Measurements from ENCODE around the gene SMOC1.

The SMOC1 gene

DNA sequence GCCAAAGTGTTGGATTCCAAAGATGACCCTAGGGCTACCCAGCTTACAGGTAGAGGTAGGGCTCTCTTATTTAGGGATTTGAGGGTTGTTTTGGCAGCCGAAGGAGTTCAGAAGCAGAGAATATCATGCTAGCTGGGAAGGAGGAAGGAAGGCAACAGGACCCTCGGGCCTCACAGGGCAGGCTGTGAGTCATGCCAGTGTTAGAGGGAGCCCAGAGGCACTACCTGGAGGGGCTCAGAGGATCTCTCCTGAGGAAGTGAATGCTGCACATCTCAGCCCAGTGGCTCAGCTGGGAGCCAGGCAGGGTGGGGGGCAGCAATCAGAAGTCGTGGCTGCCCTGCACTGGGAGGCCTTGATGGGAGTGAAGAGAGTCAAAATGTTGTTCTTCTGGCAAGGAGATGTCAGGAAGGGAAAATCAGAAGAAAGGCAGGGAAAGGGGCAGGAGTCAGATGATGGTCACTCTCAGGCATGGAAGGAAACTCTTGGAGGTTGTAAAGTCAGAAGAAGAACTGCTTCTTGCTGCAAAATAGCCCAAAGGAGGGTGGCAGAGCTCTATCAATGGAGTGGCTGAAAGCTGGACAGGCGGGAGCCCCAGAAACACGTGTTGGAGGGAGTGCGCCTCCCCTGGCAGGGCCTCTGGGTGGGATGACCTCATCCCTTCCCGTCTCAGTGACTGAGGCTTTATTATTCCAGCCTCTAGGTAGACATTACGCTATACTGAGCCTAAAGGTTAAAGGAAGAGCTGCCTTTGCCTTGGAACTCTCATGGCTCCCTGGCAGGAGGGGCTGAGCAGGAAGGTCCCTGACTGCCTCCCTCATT, 141.3 kb downstream of the SMOC1 start:
- H3K36me3 ChIP-seq (ENCODE audit: insufficient read depth, low read length), result no peaks in the 10 kb centered on the region
- no peak overlapping the region for H3K27ac ChIP-seq (ENCODE audit: low read depth, low read length)
- no peaks in the 10 kb centered on the region for H3K9me3 ChIP-seq (ENCODE audit: low read length)
- H3K4me1 ChIP-seq (ENCODE audit: insufficient read depth, low read length), result no peaks in the 10 kb centered on the region
- H3K27me3 ChIP-seq (ENCODE audit: control insufficient read depth in 1 of 2, insufficient read depth in 2 of 2, low read length in 2 of 2), result no peaks in the 10 kb centered on the region
- H3K4me3 ChIP-seq (ENCODE audit: low read depth in 1 of 2, low read length in 2 of 2), result no peak overlapping the region
- no peak overlapping the region for H3K9ac ChIP-seq (ENCODE audit: low read length)

DNA sequence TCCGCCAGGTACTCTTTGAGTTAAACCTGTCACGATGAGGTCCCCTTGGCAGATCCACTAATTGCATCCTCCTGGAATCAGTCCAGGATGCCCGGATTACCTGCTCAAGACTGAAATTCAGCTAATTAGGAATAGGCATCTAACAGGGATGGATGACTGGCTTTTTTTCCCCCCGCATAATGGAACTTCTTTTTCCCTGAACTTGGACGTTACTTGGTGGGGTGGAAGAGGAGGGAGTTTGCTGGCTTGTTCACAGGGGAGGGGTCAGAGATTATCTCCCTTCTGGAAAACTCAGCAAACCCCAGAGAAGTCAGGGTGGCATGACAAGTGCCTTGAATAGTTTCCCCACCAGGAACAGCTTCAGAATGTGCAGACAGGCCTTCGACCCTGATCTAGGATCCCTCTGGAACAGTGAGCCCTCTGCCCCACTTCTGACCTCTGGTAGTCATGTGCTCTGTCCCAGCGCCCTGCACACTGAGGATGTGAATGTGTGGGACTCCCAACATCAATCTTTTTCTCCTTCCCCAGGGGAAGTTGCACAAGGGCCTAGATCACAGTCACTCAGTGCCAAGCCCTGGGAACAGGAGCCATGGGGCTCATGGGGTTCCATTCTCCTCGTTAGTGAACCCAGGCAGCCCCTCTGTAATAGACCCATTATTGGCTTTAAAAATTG, 142.5 kb downstream of the SMOC1 start:
- Histone ChIP-seq H3K4me1 (ENCODE audit: insufficient read depth, low read length) (no peaks in the 10 kb centered on the region), H3K27ac (ENCODE audit: low read depth, low read length) (no peak overlapping the region), H3K36me3 (ENCODE audit: insufficient read depth, low read length) (no peaks in the 10 kb centered on the region), H3K27me3 (ENCODE audit: control insufficient read depth in 1 of 2, insufficient read depth in 2 of 2, low read length in 2 of 2) (no peaks in the 10 kb centered on the region), H3K9ac (ENCODE audit: low read length) (no peak overlapping the region), H3K9me3 (ENCODE audit: low read length) (no peaks in the 10 kb centered on the region), H3K4me3 (ENCODE audit: low read depth in 1 of 2, low read length in 2 of 2) (no peak overlapping the region)

DNA sequence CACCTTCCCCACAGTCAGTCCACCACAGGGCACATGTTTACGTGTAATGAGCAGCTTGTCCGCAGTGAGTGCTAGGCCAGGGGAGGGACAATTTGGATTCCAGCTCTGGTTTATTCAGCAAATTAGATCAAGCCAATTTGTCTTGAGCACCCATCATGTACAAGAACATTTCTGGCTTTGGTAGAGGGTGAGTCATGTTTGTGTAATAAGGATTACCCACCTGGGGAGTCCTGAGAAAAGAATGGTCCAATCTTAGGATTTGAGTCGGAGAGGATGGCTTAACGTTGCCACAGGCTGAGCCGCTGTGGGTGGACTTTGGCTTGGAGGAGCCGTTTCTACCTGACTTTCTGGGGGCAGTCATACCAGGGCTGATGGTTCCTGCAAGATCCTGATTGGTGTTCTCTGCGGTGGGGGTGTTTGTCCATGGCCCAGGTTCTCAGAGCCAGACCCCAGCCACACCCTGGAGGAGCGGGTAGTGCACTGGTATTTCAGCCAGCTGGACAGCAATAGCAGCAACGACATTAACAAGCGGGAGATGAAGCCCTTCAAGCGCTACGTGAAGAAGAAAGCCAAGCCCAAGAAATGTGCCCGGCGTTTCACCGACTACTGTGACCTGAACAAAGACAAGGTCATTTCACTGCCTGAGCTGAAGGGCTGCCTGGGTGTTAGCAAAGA, 143.7 kb downstream of the SMOC1 start:
- Histone ChIP-seq H3K36me3 (ENCODE audit: insufficient read depth, low read length) (no peaks in the 10 kb centered on the region), H3K9me3 (ENCODE audit: low read length) (no peaks in the 10 kb centered on the region), H3K9ac (ENCODE audit: low read length) (no peak overlapping the region), H3K27ac (ENCODE audit: low read depth, low read length) (no peak overlapping the region), H3K4me1 (ENCODE audit: insufficient read depth, low read length) (no peaks in the 10 kb centered on the region), H3K27me3 (ENCODE audit: control insufficient read depth in 1 of 2, insufficient read depth in 2 of 2, low read length in 2 of 2) (no peaks in the 10 kb centered on the region), H3K4me3 (ENCODE audit: low read depth in 1 of 2, low read length in 2 of 2) (no peak overlapping the region)

DNA sequence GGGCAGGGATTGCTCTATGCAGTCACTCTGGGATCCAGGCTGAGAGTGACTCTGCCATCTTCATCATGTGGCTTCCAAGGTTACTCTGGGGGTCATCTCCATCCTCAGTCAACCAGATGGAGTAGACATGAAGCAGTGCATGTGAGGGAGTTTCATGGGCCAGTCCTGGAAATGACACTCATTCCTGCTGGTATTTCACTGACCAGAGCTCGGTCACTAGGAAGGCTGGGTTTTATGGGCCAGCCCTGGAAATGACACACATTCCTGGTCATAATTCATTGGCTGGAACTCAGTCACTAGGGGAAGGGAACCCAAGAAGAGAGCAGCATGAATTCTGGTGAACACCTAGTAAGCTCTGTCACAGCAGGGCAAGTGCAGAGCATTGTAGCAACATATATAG, 144.7 kb downstream of the SMOC1 start:
- no peaks in the 10 kb centered on the region for H3K4me1 ChIP-seq (ENCODE audit: insufficient read depth, low read length)
- no peak overlapping the region for H3K27ac ChIP-seq (ENCODE audit: low read depth, low read length)
- H3K9me3 ChIP-seq (ENCODE audit: low read length), result no peaks in the 10 kb centered on the region
- no peak overlapping the region for H3K9ac ChIP-seq (ENCODE audit: low read length)
- H3K27me3 ChIP-seq (ENCODE audit: control insufficient read depth in 1 of 2, insufficient read depth in 2 of 2, low read length in 2 of 2), result peaks cover 0 to 8% of the 10 kb centered on the region in 2 donors
- no peak overlapping the region for H3K4me3 ChIP-seq (ENCODE audit: low read depth in 1 of 2, low read length in 2 of 2)
- H3K36me3 ChIP-seq (ENCODE audit: insufficient read depth, low read length), result no peaks in the 10 kb centered on the region

DNA sequence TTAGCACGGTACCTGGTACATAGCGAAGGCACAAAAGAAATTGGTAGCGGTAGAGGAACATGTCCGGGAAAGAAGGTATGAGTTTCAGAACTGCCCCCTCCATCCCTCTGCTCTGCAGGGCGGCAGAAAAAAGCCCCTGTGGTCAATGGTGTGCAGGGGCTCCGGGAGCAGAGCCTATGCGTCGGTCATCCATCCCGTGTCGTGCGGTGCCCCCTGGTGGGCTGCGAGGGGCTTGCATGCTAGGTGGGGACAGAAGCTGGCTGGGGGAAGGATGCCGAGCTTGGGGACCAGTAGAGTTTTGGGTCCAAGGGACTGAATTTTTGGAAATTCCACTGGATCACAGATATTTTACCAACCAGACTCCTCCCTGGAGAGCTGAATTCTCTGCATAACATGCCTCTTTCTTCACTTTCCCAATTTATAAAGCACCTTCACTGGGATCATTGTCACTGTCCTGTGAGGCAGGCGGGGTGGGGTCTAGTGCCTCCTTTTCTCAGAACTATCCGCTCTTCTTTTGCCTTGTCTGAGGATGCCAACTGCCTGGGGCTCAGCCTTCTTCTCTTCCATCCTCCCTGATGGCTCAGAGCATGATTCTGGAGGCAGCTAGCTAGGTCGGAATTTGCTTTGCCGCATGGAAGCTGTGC, 148.7 kb downstream of the SMOC1 start:
- Histone ChIP-seq H3K4me3 (ENCODE audit: low read depth in 1 of 2, low read length in 2 of 2) (no peak overlapping the region), H3K4me1 (ENCODE audit: insufficient read depth, low read length) (no peaks in the 10 kb centered on the region), H3K36me3 (ENCODE audit: insufficient read depth, low read length) (no peaks in the 10 kb centered on the region), H3K9me3 (ENCODE audit: low read length) (no peaks in the 10 kb centered on the region), H3K27ac (ENCODE audit: low read depth, low read length) (no peak overlapping the region), H3K9ac (ENCODE audit: low read length) (no peak overlapping the region), H3K27me3 (ENCODE audit: control insufficient read depth in 1 of 2, insufficient read depth in 2 of 2, low read length in 2 of 2) (peaks cover 0 to 8% of the 10 kb centered on the region in 2 donors)

DNA sequence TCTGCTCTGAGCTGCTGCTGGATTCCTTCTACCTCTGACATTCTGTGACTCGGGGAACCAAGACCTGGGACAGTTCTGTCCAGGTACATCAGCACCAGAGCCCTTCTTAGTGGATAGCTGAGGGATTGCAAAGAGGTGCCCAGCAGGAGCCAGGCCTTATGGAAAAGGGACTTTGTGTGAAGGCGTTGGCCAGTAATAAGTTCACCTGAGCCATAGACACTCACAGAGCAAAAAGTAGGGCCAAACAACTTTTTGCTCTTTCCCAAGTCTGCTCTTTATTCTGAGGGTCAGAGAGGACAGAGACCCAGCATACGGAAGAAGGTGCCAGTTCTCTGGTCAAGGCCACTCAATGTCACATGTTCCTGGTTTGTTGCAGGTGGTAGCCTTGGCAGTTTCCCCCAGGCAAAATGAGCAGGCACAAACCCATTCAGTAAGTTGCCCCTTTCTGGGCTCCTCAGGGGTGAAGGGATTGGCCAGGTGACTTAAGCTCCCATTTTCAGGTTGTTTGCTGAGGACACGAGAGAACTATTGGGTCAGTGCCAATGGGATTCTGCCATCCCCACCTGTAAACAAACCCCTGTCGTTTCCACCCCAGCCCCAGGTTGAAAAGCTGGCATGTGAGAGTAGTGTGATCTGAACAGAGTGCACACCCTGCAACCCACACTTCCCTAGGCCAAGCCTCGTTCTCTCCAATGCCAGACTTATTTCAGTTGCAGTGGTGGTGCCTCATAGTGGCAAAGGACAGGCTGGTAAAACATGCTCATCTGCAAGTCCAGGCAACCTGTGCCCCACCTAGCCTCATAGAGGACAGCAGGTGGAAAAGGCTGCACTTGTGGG, 150.3 kb downstream of the SMOC1 start:
- Histone ChIP-seq H3K9ac (ENCODE audit: low read length) (no peak overlapping the region), H3K4me3 (ENCODE audit: low read depth in 1 of 2, low read length in 2 of 2) (no peak overlapping the region), H3K4me1 (ENCODE audit: insufficient read depth, low read length) (no peaks in the 10 kb centered on the region), H3K27ac (ENCODE audit: low read depth, low read length) (no peak overlapping the region), H3K9me3 (ENCODE audit: low read length) (no peaks in the 10 kb centered on the region), H3K27me3 (ENCODE audit: control insufficient read depth in 1 of 2, insufficient read depth in 2 of 2, low read length in 2 of 2) (peaks cover 0 to 8% of the 10 kb centered on the region in 2 donors), H3K36me3 (ENCODE audit: insufficient read depth, low read length) (no peaks in the 10 kb centered on the region)

DNA sequence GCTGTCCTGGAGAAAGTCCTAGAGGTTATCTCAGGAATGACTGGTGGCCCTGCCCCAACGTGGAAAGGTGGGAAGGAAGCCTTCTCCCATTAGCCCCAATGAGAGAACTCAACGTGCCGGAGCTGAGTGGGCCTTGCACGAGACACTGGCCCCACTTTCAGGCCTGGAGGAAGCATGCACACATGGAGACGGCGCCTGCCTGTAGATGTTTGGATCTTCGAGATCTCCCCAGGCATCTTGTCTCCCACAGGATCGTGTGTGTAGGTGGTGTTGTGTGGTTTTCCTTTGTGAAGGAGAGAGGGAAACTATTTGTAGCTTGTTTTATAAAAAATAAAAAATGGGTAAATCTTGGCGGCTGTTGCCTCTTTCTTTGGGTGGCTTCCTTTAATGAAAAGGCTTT, 152.8 kb downstream of the SMOC1 start:
- no peaks in the 10 kb centered on the region for H3K9me3 ChIP-seq (ENCODE audit: low read length)
- H3K4me1 ChIP-seq (ENCODE audit: insufficient read depth, low read length), result no peaks in the 10 kb centered on the region
- H3K4me3 ChIP-seq (ENCODE audit: low read depth in 1 of 2, low read length in 2 of 2), result no peak overlapping the region
- H3K9ac ChIP-seq (ENCODE audit: low read length), result no peak overlapping the region
- H3K36me3 ChIP-seq (ENCODE audit: insufficient read depth, low read length), result no peaks in the 10 kb centered on the region
- H3K27ac ChIP-seq (ENCODE audit: low read depth, low read length), result no peak overlapping the region
- H3K27me3 ChIP-seq (ENCODE audit: control insufficient read depth in 1 of 2, insufficient read depth in 2 of 2, low read length in 2 of 2), result peaks cover 0 to 8% of the 10 kb centered on the region in 2 donors

DNA sequence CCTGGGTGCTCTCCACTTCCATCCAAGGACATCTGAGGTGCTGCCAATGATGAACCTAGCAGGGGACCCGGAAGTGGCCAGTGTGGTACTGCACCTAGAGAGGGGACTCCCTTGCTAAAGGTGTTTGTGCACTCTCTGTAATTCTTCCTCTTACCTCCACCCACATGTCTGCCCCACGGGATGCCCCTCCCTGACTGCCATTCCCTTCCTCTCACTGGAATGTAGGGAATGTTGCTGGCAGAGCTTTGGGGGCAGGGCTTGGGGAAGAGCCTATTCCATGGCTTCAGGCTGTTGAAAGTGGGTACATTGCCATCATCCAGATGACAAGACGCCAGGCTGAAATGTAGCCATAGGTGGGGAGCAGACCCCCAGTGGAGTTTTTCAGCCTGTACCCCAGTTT, 153.2 kb downstream of the SMOC1 start:
- Histone ChIP-seq H3K27me3 (ENCODE audit: control insufficient read depth in 1 of 2, insufficient read depth in 2 of 2, low read length in 2 of 2) (peaks cover 0 to 8% of the 10 kb centered on the region in 2 donors), H3K36me3 (ENCODE audit: insufficient read depth, low read length) (no peaks in the 10 kb centered on the region), H3K27ac (ENCODE audit: low read depth, low read length) (no peak overlapping the region), H3K9me3 (ENCODE audit: low read length) (no peaks in the 10 kb centered on the region), H3K4me1 (ENCODE audit: insufficient read depth, low read length) (no peaks in the 10 kb centered on the region), H3K9ac (ENCODE audit: low read length) (no peak overlapping the region), H3K4me3 (ENCODE audit: low read depth in 1 of 2, low read length in 2 of 2) (no peak overlapping the region)

DNA sequence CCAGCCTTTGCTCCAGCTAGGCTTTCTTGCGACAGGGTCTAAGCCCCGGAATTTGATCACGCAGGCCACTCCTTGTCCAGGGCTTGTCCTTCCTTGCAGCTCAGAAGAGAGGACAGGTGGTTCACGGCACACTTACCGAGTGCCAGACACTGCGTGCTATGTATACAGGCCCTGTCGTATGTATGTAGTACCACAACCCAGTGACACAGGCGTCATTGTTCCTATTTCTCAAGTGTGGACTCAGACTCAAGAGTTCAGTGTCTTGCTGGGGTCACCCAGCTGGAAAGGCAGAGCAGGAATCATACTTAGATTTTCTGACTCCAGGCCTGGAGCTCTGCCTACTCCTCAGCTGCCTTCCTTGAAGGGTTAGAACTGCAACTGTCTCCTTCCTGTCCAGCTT, 153.9 kb downstream of the SMOC1 start:
- H3K36me3 ChIP-seq (ENCODE audit: insufficient read depth, low read length), result no peaks in the 10 kb centered on the region

DNA sequence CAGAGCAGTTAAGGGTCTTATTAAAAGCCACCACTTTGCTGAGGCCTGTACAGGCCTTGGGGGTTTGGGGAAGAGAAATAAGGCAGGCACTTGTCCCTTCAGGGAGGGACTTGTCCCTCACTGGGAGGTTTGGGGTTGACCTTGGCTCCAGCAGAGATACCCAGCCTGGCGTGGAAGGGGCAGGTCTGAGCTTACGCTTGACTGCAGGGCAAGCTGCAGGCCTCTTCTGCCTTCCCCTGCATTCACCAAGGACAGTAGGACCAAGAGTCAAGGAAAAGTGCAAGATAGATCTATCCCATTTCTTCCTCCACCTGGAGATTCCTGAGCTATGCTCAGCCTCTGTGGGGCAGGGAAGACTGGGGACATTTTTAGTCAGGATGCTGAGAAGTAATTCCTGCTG, 154.3 kb downstream of the SMOC1 start:
- no peaks in the 10 kb centered on the region for H3K36me3 ChIP-seq (ENCODE audit: insufficient read depth, low read length)
- no peak overlapping the region for H3K9ac ChIP-seq (ENCODE audit: low read length)
- no peak overlapping the region for H3K4me3 ChIP-seq (ENCODE audit: low read depth in 1 of 2, low read length in 2 of 2)
- no peaks in the 10 kb centered on the region for H3K9me3 ChIP-seq (ENCODE audit: low read length)
- H3K27me3 ChIP-seq (ENCODE audit: control insufficient read depth in 1 of 2, insufficient read depth in 2 of 2, low read length in 2 of 2), result peaks cover 0 to 2% of the 10 kb centered on the region in 2 donors
- H3K27ac ChIP-seq (ENCODE audit: low read depth, low read length), result no peak overlapping the region
- H3K4me1 ChIP-seq (ENCODE audit: insufficient read depth, low read length), result no peaks in the 10 kb centered on the region

More for the DNA sequence above, 153.9 kb downstream of the SMOC1 start:
- Histone ChIP-seq H3K27me3 (ENCODE audit: control insufficient read depth in 1 of 2, insufficient read depth in 2 of 2, low read length in 2 of 2) (peaks cover 0 to 6% of the 10 kb centered on the region in 2 donors), H3K9me3 (ENCODE audit: low read length) (no peaks in the 10 kb centered on the region), H3K9ac (ENCODE audit: low read length) (no peak overlapping the region), H3K27ac (ENCODE audit: low read depth, low read length) (no peak overlapping the region), H3K4me3 (ENCODE audit: low read depth in 1 of 2, low read length in 2 of 2) (no peak overlapping the region), H3K4me1 (ENCODE audit: insufficient read depth, low read length) (no peaks in the 10 kb centered on the region)
